WTC11 (cell line): ENCODE results near the gene CCDC198. TPM values are rescaled to one million over a fixed set of nuclear protein-coding genes. Genes with fewer than 3 reads are reported as not detected.

Experiments
- ATAC-seq: fragments of 200-7000 bp; cut with Tn5 transposase; 2 replicates; pipeline ENCODE4 v1.10.0; 2021; ENCODE audit warnings: mild to moderate bottlenecking, moderate library complexity
- CTCF ChIA-PET: fragments of 300-600 bp; sonication (Branson Sonifier 250); formaldehyde crosslinking; loops from one replicate; lab custom pipeline; 2021; ENCODE audit warnings: antibody characterized with exemption; lab: Charles Lee
- POLR2A ChIA-PET: fragments of 350-600 bp; sonication (Branson Sonifier 250); formaldehyde crosslinking; loops from one replicate; lab custom pipeline; 2021; ENCODE audit warnings: antibody characterized with exemption; lab: Charles Lee
- DNase-seq: peaks from one replicate; pipeline ENCODE4 v3.0.0; 2021; ENCODE audit warnings: low spot score
- H3K27ac Mint-ChIP-seq: 2 replicates; pipeline ENCODE4 v1.8.0; 2021; ENCODE audit warnings: mixed read lengths
- H3K27me3 Mint-ChIP-seq: 2 replicates; pipeline ENCODE4 v1.8.0; 2021; ENCODE audit warnings: low read depth, mild to moderate bottlenecking, moderate library complexity, mixed read lengths
- H3K36me3 Mint-ChIP-seq: 2 replicates; pipeline ENCODE4 v1.8.0; 2021; ENCODE audit warnings: mixed read lengths
- H3K4me1 Mint-ChIP-seq: 2 replicates; pipeline ENCODE4 v1.8.0; 2022; ENCODE audit warnings: mixed read lengths
- H3K4me3 Mint-ChIP-seq: 2 replicates; pipeline ENCODE4 v1.8.0; 2021; ENCODE audit warnings: mild to moderate bottlenecking, moderate library complexity, mixed read lengths
- H3K9me3 Mint-ChIP-seq: 2 replicates; pipeline ENCODE4 v1.8.0; 2021; ENCODE audit warnings: mixed read lengths
- GABPB1 ChIP-seq: sonication (generic); formaldehyde crosslinking; IDR thresholded peaks from 2 replicates; pipeline ENCODE4 v1.8.1; 2023; ENCODE audit warnings: mild to moderate bottlenecking, missing genetic modification reagents
- IRF2 ChIP-seq: sonication (generic); formaldehyde crosslinking; IDR thresholded peaks from 2 replicates; pipeline ENCODE4 v1.8.0; 2022; ENCODE audit warnings: low read depth, missing genetic modification reagents, borderline replicate concordance
- NR3C1 ChIP-seq: sonication (generic); formaldehyde crosslinking; conservative IDR thresholded peaks from 2 replicates; pipeline ENCODE4 v1.8.1; 2023; ENCODE audit warnings: low read depth, mild to moderate bottlenecking, missing genetic modification reagents
- SOX15 ChIP-seq: fragments of 250-450 bp; sonication (Bioruptor Pico); IDR thresholded peaks from 2 replicates; pipeline ENCODE4 v1.9.0; 2021; ENCODE audit warnings: mild to moderate bottlenecking
- ZBTB21 ChIP-seq: sonication (generic); formaldehyde crosslinking; IDR thresholded peaks from 2 replicates; pipeline ENCODE4 v1.8.1; 2023; ENCODE audit warnings: mild to moderate bottlenecking, missing genetic modification reagents, borderline replicate concordance
- ZNF232 ChIP-seq: sonication (generic); formaldehyde crosslinking; IDR thresholded peaks from 2 replicates; pipeline ENCODE4 v1.8.0; 2022; ENCODE audit warnings: mild to moderate bottlenecking, missing genetic modification reagents
- ZNF317 ChIP-seq: sonication (generic); formaldehyde crosslinking; IDR thresholded peaks from 2 replicates; pipeline ENCODE4 v1.8.1; 2023; ENCODE audit warnings: low read depth, mild to moderate bottlenecking, moderate library complexity, missing genetic modification reagents, borderline replicate concordance
- ZNF396 ChIP-seq: fragments of 250-450 bp; sonication (Bioruptor Pico); IDR thresholded peaks from 2 replicates; pipeline ENCODE4 v1.8.0; 2021; ENCODE audit warnings: mild to moderate bottlenecking, moderate library complexity, borderline replicate concordance
- ZNF416 ChIP-seq: fragments of 250-450 bp; sonication (Bioruptor Pico); IDR thresholded peaks from 2 replicates; pipeline ENCODE4 v1.9.0; 2021; ENCODE audit warnings: mild to moderate bottlenecking, inconsistent platforms
- total RNA-seq: library from RNA; stranded (reverse); gene quantifications from 3 replicates; pipeline ENCODE4 v1.2.3, GENCODE V29; 2021
- TF ChIP-seq, protein P1 (sequence below): sonication (generic); formaldehyde crosslinking; conservative IDR thresholded peaks from 2 replicates; pipeline ENCODE4 v1.8.1; 2022; ENCODE audit warnings: mild to moderate bottlenecking, missing genetic modification reagents
- TF ChIP-seq, protein P2 (sequence below): sonication (generic); formaldehyde crosslinking; IDR thresholded peaks from 2 replicates; pipeline ENCODE4 v1.8.0; 2023; ENCODE audit warnings: mild to moderate bottlenecking, missing genetic modification reagents
- TF ChIP-seq, protein P3 (sequence below): fragments of 200-600 bp; IDR thresholded peaks from 2 replicates; pipeline ENCODE4 v1.8.0; 2022; ENCODE audit warnings: antibody characterized with exemption
- TF ChIP-seq, protein P4 (sequence below): fragments of 250-450 bp; sonication (Bioruptor Pico); IDR thresholded peaks from 2 replicates; pipeline ENCODE4 v1.9.0; 2021; ENCODE audit warnings: mild to moderate bottlenecking
- TF ChIP-seq, protein P5 (sequence below): sonication (generic); formaldehyde crosslinking; IDR thresholded peaks from 2 replicates; pipeline ENCODE4 v1.8.0; 2022; ENCODE audit warnings: mild to moderate bottlenecking, missing genetic modification reagents
- TF ChIP-seq, protein P6 (sequence below): sonication (generic); formaldehyde crosslinking; IDR thresholded peaks from 2 replicates; pipeline ENCODE4 v1.8.1; 2022; ENCODE audit warnings: missing genetic modification reagents, borderline replicate concordance

Gene CCDC198
- total RNA-seq, 1 experiment from 2014 or later: not detected

DNA sequence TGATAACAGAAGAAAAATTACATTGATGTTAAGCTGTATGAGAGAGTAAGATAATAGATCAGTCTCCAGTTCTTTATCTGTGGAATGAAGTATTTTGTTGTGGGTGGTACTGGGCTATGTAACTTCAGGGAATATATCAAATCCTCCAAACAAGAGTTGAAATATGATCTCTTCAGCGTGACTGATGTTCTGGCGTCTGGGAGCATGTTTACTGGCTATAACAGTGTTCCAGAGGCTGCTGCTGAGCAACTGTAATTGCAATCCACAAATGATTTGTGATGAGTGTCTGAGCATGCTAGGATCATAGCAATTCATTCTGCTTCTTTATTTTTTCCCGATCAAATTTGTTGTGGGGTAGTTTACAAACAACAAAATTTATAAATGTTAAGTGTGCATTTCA lies 18.6 kb upstream of the CCDC198 start:
- H3K27me3 Mint-ChIP-seq: no peaks in the 10 kb centered on the region; the same call in 1 of the 2 replicates
- no peak overlapping the region for H3K4me3 Mint-ChIP-seq
- H3K36me3 Mint-ChIP-seq: no peaks in the 10 kb centered on the region
- DNase-seq: no peak
- H3K4me1 Mint-ChIP-seq: peaks cover 4% of the 10 kb centered on the region
- H3K9me3 Mint-ChIP-seq: peaks cover 14% of the 10 kb centered on the region
- no peak for ATAC-seq
- H3K27ac Mint-ChIP-seq: no peak overlapping the region; the same call in 1 of the 2 replicates
- CTCF ChIA-PET: interaction anchor here (0.8 kb wide), 1 partner anchor 15 kb away, joined by 4 read pairs; no protein-coding TSS in a partner anchor
- TF ChIP-seq, protein P1, sequence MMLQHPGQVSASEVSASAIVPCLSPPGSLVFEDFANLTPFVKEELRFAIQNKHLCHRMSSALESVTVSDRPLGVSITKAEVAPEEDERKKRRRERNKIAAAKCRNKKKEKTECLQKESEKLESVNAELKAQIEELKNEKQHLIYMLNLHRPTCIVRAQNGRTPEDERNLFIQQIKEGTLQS (CRISPR knock-in tag): no peak
- TF ChIP-seq, protein P2, sequence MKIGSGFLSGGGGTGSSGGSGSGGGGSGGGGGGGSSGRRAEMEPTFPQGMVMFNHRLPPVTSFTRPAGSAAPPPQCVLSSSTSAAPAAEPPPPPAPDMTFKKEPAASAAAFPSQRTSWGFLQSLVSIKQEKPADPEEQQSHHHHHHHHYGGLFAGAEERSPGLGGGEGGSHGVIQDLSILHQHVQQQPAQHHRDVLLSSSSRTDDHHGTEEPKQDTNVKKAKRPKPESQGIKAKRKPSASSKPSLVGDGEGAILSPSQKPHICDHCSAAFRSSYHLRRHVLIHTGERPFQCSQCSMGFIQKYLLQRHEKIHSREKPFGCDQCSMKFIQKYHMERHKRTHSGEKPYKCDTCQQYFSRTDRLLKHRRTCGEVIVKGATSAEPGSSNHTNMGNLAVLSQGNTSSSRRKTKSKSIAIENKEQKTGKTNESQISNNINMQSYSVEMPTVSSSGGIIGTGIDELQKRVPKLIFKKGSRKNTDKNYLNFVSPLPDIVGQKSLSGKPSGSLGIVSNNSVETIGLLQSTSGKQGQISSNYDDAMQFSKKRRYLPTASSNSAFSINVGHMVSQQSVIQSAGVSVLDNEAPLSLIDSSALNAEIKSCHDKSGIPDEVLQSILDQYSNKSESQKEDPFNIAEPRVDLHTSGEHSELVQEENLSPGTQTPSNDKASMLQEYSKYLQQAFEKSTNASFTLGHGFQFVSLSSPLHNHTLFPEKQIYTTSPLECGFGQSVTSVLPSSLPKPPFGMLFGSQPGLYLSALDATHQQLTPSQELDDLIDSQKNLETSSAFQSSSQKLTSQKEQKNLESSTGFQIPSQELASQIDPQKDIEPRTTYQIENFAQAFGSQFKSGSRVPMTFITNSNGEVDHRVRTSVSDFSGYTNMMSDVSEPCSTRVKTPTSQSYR (CRISPR knock-in tag): no peak
- TF ChIP-seq GABPB1 (CRISPR knock-in tag) (no peak), IRF2 (CRISPR knock-in tag) (no peak), ZNF396 (CRISPR knock-in tag) (no peak), ZBTB21 (CRISPR knock-in tag) (no peak), ZNF317 (no peak), ZNF232 (CRISPR knock-in tag) (no peak), ZNF416 (CRISPR knock-in tag) (no peak), SOX15 (no peak), NR3C1 (CRISPR knock-in tag) (no peak)
- TF ChIP-seq, protein P3, sequence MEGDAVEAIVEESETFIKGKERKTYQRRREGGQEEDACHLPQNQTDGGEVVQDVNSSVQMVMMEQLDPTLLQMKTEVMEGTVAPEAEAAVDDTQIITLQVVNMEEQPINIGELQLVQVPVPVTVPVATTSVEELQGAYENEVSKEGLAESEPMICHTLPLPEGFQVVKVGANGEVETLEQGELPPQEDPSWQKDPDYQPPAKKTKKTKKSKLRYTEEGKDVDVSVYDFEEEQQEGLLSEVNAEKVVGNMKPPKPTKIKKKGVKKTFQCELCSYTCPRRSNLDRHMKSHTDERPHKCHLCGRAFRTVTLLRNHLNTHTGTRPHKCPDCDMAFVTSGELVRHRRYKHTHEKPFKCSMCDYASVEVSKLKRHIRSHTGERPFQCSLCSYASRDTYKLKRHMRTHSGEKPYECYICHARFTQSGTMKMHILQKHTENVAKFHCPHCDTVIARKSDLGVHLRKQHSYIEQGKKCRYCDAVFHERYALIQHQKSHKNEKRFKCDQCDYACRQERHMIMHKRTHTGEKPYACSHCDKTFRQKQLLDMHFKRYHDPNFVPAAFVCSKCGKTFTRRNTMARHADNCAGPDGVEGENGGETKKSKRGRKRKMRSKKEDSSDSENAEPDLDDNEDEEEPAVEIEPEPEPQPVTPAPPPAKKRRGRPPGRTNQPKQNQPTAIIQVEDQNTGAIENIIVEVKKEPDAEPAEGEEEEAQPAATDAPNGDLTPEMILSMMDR: no peak
- TF ChIP-seq, protein P4, sequence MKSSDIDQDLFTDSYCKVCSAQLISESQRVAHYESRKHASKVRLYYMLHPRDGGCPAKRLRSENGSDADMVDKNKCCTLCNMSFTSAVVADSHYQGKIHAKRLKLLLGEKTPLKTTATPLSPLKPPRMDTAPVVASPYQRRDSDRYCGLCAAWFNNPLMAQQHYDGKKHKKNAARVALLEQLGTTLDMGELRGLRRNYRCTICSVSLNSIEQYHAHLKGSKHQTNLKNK (CRISPR knock-in tag): no peak
- TF ChIP-seq, protein P5, sequence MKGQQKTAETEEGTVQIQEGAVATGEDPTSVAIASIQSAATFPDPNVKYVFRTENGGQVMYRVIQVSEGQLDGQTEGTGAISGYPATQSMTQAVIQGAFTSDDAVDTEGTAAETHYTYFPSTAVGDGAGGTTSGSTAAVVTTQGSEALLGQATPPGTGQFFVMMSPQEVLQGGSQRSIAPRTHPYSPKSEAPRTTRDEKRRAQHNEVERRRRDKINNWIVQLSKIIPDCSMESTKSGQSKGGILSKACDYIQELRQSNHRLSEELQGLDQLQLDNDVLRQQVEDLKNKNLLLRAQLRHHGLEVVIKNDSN: no peak
- POLR2A ChIA-PET: no interaction called here

DNA sequence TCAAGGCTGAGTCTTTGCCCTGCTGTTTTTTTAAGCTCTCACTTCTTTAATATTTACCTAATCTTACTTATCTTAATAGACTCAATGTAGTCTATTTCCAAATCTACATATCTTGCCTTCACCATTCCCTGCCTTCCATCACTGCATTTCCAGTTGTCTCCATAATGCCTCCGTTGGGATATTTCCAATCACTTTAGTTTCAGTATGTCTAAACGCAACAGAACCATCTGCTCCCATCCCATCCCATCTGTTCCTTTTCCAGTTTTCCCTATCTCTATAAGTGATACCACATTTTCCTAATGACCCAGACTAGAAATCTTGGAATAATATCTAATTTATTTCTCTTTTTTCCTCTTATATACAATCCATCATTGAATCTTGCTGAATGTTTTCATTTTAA lies 15.1 kb upstream of the CCDC198 start:
- ChIA-PET CTCF (interaction anchor here (2.5 kb wide), 1 partner anchor 18 kb away, joined by 8 read pairs; no protein-coding TSS in a partner anchor), POLR2A (no interaction called here)
- no peaks in the 10 kb centered on the region for H3K4me1 Mint-ChIP-seq

More for the DNA sequence above, 15.1 kb upstream of the CCDC198 start:
- Mint-ChIP-seq H3K27ac (no peak overlapping the region), H3K36me3 (no peaks in the 10 kb centered on the region), H3K27me3 (no peaks in the 10 kb centered on the region), H3K4me3 (no peak overlapping the region), H3K9me3 (peaks cover 3% of the 10 kb centered on the region)
- TF ChIP-seq, protein P6, sequence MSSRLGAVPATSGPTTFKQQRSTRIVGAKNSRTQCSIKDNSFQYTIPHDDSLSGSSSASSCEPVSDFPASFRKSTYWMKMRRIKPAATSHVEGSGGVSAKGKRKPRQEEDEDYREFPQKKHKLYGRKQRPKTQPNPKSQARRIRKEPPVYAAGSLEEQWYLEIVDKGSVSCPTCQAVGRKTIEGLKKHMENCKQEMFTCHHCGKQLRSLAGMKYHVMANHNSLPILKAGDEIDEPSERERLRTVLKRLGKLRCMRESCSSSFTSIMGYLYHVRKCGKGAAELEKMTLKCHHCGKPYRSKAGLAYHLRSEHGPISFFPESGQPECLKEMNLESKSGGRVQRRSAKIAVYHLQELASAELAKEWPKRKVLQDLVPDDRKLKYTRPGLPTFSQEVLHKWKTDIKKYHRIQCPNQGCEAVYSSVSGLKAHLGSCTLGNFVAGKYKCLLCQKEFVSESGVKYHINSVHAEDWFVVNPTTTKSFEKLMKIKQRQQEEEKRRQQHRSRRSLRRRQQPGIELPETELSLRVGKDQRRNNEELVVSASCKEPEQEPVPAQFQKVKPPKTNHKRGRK (CRISPR knock-in tag): no peak
- no peak for ATAC-seq
- DNase-seq: no peak
